ENCODE measurements around the gene MARCHF10.

Gene MARCHF10

GRCh38 chr17:62749926-62750325 lies 58.2 kb downstream of the MARCHF10 start:
- DNase-seq: no peak

- no peak for DNase-seq
Observed at GRCh38 chr17:62746941-62747340, 61.2 kb downstream of the MARCHF10 start.

- no peak for DNase-seq
Observed at GRCh38 chr17:62745806-62746205, 62.3 kb downstream of the MARCHF10 start.

- no peak for DNase-seq
Observed at GRCh38 chr17:62744259-62744658, 63.9 kb downstream of the MARCHF10 start.

GRCh38 chr17:62741290-62741689 lies 66.8 kb downstream of the MARCHF10 start:
- no peak for DNase-seq

- DNase-seq: no peak
Observed at GRCh38 chr17:62739645-62740388, 68.3 kb downstream of the MARCHF10 start.

- no peak for DNase-seq
Observed at GRCh38 chr17:62738281-62738680, 69.8 kb downstream of the MARCHF10 start.

- DNase-seq: no peak
Observed at GRCh38 chr17:62737513-62737912, 70.6 kb downstream of the MARCHF10 start.

GRCh38 chr17:62735044-62735651 lies 73.0 kb downstream of the MARCHF10 start:
- DNase-seq: no peak

- no peak for DNase-seq
Observed at GRCh38 chr17:62732125-62732524, 76.0 kb downstream of the MARCHF10 start.

GRCh38 chr17:62727916-62728672 lies 80.0 kb downstream of the MARCHF10 start:
- DNase-seq: no peak

GRCh38 chr17:62725791-62726249 lies 82.3 kb downstream of the MARCHF10 start:
- peak; percentile 62 for DNase-seq

GRCh38 chr17:62724398-62725146 lies 83.5 kb downstream of the MARCHF10 start:
- peak; percentile 91 for DNase-seq

- DNase-seq: no peak
Observed at GRCh38 chr17:62723842-62724241, 84.3 kb downstream of the MARCHF10 start.

- DNase-seq: no peak
Observed at GRCh38 chr17:62722625-62723024, 85.5 kb downstream of the MARCHF10 start.

GRCh38 chr17:62720126-62720850 lies 87.8 kb downstream of the MARCHF10 start:
- DNase-seq: no peak

GRCh38 chr17:62719586-62719985 lies 88.5 kb downstream of the MARCHF10 start:
- no peak for DNase-seq

GRCh38 chr17:62718429-62718828 lies 89.7 kb downstream of the MARCHF10 start:
- DNase-seq: no peak

GRCh38 chr17:62717889-62718288 lies 90.2 kb downstream of the MARCHF10 start:
- DNase-seq: no peak

GRCh38 chr17:62717589-62717855 lies 90.6 kb downstream of the MARCHF10 start:
- DNase-seq: no peak

- DNase-seq: no peak
Observed at GRCh38 chr17:62716834-62717588, 91.1 kb downstream of the MARCHF10 start.

GRCh38 chr17:62715882-62716390 lies 92.2 kb downstream of the MARCHF10 start:
- no peak for DNase-seq
